22Rv1 (cell line): ENCODE data around the gene FKBP2.

ENCODE experiments used
- H3K27ac ChIP-seq: fragments of 450-650 bp; 2 replicates; pipeline ENCODE4 v1.5.1; 2017
- CTCF ChIP-seq: fragments of 450-650 bp; IDR thresholded peaks from 2 replicates; pipeline ENCODE4 v1.5.1; 2017; ENCODE audit warnings: mild to moderate bottlenecking
- ZFX ChIP-seq: fragments of 450-650 bp; IDR thresholded peaks from 2 replicates; pipeline ENCODE4 v1.6.1; 2017; ENCODE audit warnings: antibody characterized with exemption, borderline replicate concordance

FKBP2 gene

GRCh38 chr11:64235437-64236161, 5.3 kb upstream of the FKBP2 start:
- peak overlapping the region; percentile 53 for H3K27ac ChIP-seq

GRCh38 chr11:64237484-64237951, 3.4 kb upstream of the FKBP2 start:
- TF ChIP-seq CTCF (no peak), ZFX (no peak)
- H3K27ac ChIP-seq: 0 out of 2 replicates have a peak overlapping the region, but pooled peaks have one; percentile 30

More at GRCh38 chr11:64235437-64236161, 5.3 kb upstream of the FKBP2 start:
- no peak for TF ChIP-seq CTCF
- TF ChIP-seq ZFX: no peak

GRCh38 chr11:64238076-64238475, 2.8 kb upstream of the FKBP2 start:
- 0 out of 2 replicates have a peak overlapping the region, but pooled peaks have one; percentile 30 for H3K27ac ChIP-seq
- TF ChIP-seq CTCF: no peak
- TF ChIP-seq ZFX: no peak

- H3K27ac ChIP-seq: no peak overlapping the region
- TF ChIP-seq ZFX (no peak), CTCF (no peak)
These were observed 1.9 kb upstream of the FKBP2 start for GRCh38 chr11:64238999-64239398.

GRCh38 chr11:64239662-64240434, 1.0 kb upstream of the FKBP2 start:
- TF ChIP-seq ZFX (no peak), CTCF (no peak)
- H3K27ac ChIP-seq: peak overlapping the region; percentile 97

GRCh38 chr11:64241241-64241490, 271 bp downstream of the FKBP2 start:
- peak overlapping the region; percentile 97 for H3K27ac ChIP-seq
- TF ChIP-seq ZFX: no peak
- no peak for TF ChIP-seq CTCF
